Measurements from ENCODE around the gene FBXO33.
A peak's percentile ranks its signal among the peaks of the same experiment; 100 is the strongest.

FBXO33 gene

GRCh38 chr14:39432619-39433451 is 602 bp upstream of the FBXO33 start:
- H2AFZ ChIP-seq (ENCODE audit: low read length): peak overlapping the region; percentile 47; the same call in 1 of the 2 replicates
- no peaks in the 10 kb centered on the region; the same call in 1 of the 2 replicates for H3F3A ChIP-seq (ENCODE audit: insufficient read depth, low read length)
- peak overlapping the region; percentile 64 for H3K9ac ChIP-seq (ENCODE audit: low read length)
- H3K9me2 ChIP-seq (replicated peaks; ENCODE audit: insufficient read depth, low read length): no peaks in the 10 kb centered on the region
- peaks cover 39% of the 10 kb centered on the region for H3K79me2 ChIP-seq (ENCODE audit: low read length)
- no peaks in the 10 kb centered on the region for H3K9me3 ChIP-seq (replicated peaks; ENCODE audit: insufficient read depth, low read length)
- peak overlapping the region; percentile 70 for H3K4me3 ChIP-seq (ENCODE audit: low read length)
- peak overlapping the region; percentile 89 for H3K27ac ChIP-seq (ENCODE audit: low read length)
- H3K36me3 ChIP-seq (replicated peaks; ENCODE audit: insufficient read depth, low read length): no peaks in the 10 kb centered on the region
- 0 out of 2 replicates have a peak, but pooled peaks cover 3% of the 10 kb centered on the region for H3K4me1 ChIP-seq (ENCODE audit: low read length)
- peak overlapping the region; percentile 70 for H3K4me2 ChIP-seq (ENCODE audit: low read depth, low read length)
- TF ChIP-seq CTCF (IDR thresholded peaks at IDR 0.05; ENCODE audit: low read length) (no peak), EZH2 (optimal IDR thresholded peaks at IDR 0.05; ENCODE audit: low read depth, low read length) (no peak), EZH2phosphoT487 (IDR thresholded peaks at IDR 0.05; ENCODE audit: low read length) (no peak)
- DNase-seq: peak; percentile 61
- H3K27me3 ChIP-seq (replicated peaks; ENCODE audit: insufficient read depth, low read length): no peaks in the 10 kb centered on the region
- H4K20me1 ChIP-seq (ENCODE audit: insufficient read depth, low read length): no peaks in the 10 kb centered on the region

GRCh38 chr14:39431416-39432178 is 636 bp downstream of the FBXO33 start:
- peak overlapping the region; percentile 99 for H3K27ac ChIP-seq (ENCODE audit: low read length)

More at GRCh38 chr14:39431416-39432178, 636 bp downstream of the FBXO33 start:
- H4K20me1 ChIP-seq (ENCODE audit: insufficient read depth, low read length): no peaks in the 10 kb centered on the region
- H3K36me3 ChIP-seq (replicated peaks; ENCODE audit: insufficient read depth, low read length): no peaks in the 10 kb centered on the region
- peak overlapping the region; percentile 38; the same call in 1 of the 2 replicates for H2AFZ ChIP-seq (ENCODE audit: low read length)
- no peaks in the 10 kb centered on the region for H3K27me3 ChIP-seq (replicated peaks; ENCODE audit: insufficient read depth, low read length)
- H3K4me3 ChIP-seq (ENCODE audit: low read length): peak overlapping the region; percentile 89
- no peak for TF ChIP-seq EZH2phosphoT487 (IDR thresholded peaks at IDR 0.05; ENCODE audit: low read length)
- no peak for TF ChIP-seq CTCF (IDR thresholded peaks at IDR 0.05; ENCODE audit: low read length)
- no peak for TF ChIP-seq EZH2 (optimal IDR thresholded peaks at IDR 0.05; ENCODE audit: low read depth, low read length)
- H3K79me2 ChIP-seq (ENCODE audit: low read length): peaks cover 52% of the 10 kb centered on the region
- H3K4me2 ChIP-seq (ENCODE audit: low read depth, low read length): peak overlapping the region; percentile 64
- no peaks in the 10 kb centered on the region; the same call in 1 of the 2 replicates for H3F3A ChIP-seq (ENCODE audit: insufficient read depth, low read length)
- DNase-seq: peak; percentile 20
- H3K9me3 ChIP-seq (replicated peaks; ENCODE audit: insufficient read depth, low read length): no peaks in the 10 kb centered on the region
- no peaks in the 10 kb centered on the region for H3K9me2 ChIP-seq (replicated peaks; ENCODE audit: insufficient read depth, low read length)
- peak overlapping the region; percentile 96 for H3K9ac ChIP-seq (ENCODE audit: low read length)
- 0 out of 2 replicates have a peak, but pooled peaks cover 3% of the 10 kb centered on the region for H3K4me1 ChIP-seq (ENCODE audit: low read length)

Measured in MM.1S (cell line).